H9 (cell line): ENCODE data around the gene ANKRD23. TPM values are rescaled to one million over a fixed set of nuclear protein-coding genes. Genes with fewer than 3 reads are reported as not detected.

Experiments
- DNase-seq: peaks from one replicate; pipeline ENCODE4 v3.0.0-alpha.2; 2017
- H2AFZ ChIP-seq: one replicate; pipeline ENCODE4 v1.6.1; 2013; ENCODE audit warnings: mild to moderate bottlenecking, low read length, control low read depth, moderate library complexity
- H2AK5ac ChIP-seq: 2 replicates; pipeline ENCODE4 v1.6.1; 2013; ENCODE audit warnings: low read length, control low read depth, mixed read lengths; ENCODE audit not compliant: insufficient read length
- H2BK120ac ChIP-seq: one replicate; pipeline ENCODE4 v1.6.1; 2013; ENCODE audit warnings: low read depth, mild to moderate bottlenecking, low read length, control low read depth, inconsistent platforms; ENCODE audit not compliant: poor library complexity, severe bottlenecking
- H2BK12ac ChIP-seq: 2 replicates; pipeline ENCODE4 v1.6.1; 2013; ENCODE audit warnings: low read length, control low read depth, mixed read lengths, low read depth; ENCODE audit not compliant: insufficient read length
- H2BK15ac ChIP-seq: 2 replicates; pipeline ENCODE4 v1.6.1; 2013; ENCODE audit warnings: low read depth, low read length, control low read depth
- H2BK20ac ChIP-seq: one replicate; pipeline ENCODE4 v1.6.1; 2013; ENCODE audit warnings: low read depth, mild to moderate bottlenecking, low read length, control low read depth, inconsistent platforms; ENCODE audit not compliant: poor library complexity, severe bottlenecking
- H2BK5ac ChIP-seq: 2 replicates; pipeline ENCODE4 v1.6.1; 2013; ENCODE audit warnings: low read length, control low read depth, mixed read lengths; ENCODE audit not compliant: insufficient read length
- H3K14ac ChIP-seq: 2 replicates; pipeline ENCODE4 v1.6.1; 2013; ENCODE audit warnings: low read length, control low read depth; ENCODE audit not compliant: insufficient read depth
- H3K18ac ChIP-seq: 2 replicates; pipeline ENCODE4 v1.6.1; 2013; ENCODE audit warnings: low read depth, mild to moderate bottlenecking, mixed read lengths, low read length, control low read depth; ENCODE audit not compliant: insufficient read length
- H3K23ac ChIP-seq: 2 replicates; pipeline ENCODE4 v1.6.1; 2013; ENCODE audit warnings: low read length, control low read depth, mixed read lengths, low read depth; ENCODE audit not compliant: insufficient read length
- H3K23me2 ChIP-seq: 2 replicates; pipeline ENCODE4 v1.6.1; 2013; ENCODE audit warnings: low read depth, mild to moderate bottlenecking, mixed read lengths, low read length, control low read depth; ENCODE audit not compliant: insufficient read length, poor library complexity, severe bottlenecking
- H3K27ac ChIP-seq: 2 replicates; pipeline ENCODE4 v1.5.1; 2013; ENCODE audit warnings: low read length, control low read depth, mixed read lengths, low read depth; ENCODE audit not compliant: insufficient read length
- H3K27me3 ChIP-seq: 2 replicates; pipeline ENCODE4 v1.6.1; 2013; ENCODE audit warnings: low read length, control low read depth, inconsistent platforms; ENCODE audit not compliant: insufficient read depth
- H3K4ac ChIP-seq: 2 replicates; pipeline ENCODE4 v1.6.1; 2013; ENCODE audit warnings: low read depth, mild to moderate bottlenecking, control low read depth, inconsistent platforms, low read length, moderate library complexity
- H3K4me1 ChIP-seq: 2 replicates; pipeline ENCODE4 v1.6.1; 2013; ENCODE audit warnings: low read length, control low read depth, inconsistent platforms; ENCODE audit not compliant: insufficient read depth
- H3K4me2 ChIP-seq: 2 replicates; pipeline ENCODE4 v1.6.1; 2013; ENCODE audit warnings: low read length, control low read depth, mixed read lengths; ENCODE audit not compliant: insufficient read length, insufficient read depth
- H3K56ac ChIP-seq: 2 replicates; pipeline ENCODE4 v1.6.1; 2013; ENCODE audit warnings: low read depth, mild to moderate bottlenecking, mixed read lengths, low read length, control low read depth; ENCODE audit not compliant: insufficient read length
- H3K79me1 ChIP-seq: 2 replicates; pipeline ENCODE4 v1.6.1; 2013; ENCODE audit warnings: low read depth, mild to moderate bottlenecking, moderate library complexity, low read length, control low read depth, inconsistent platforms; ENCODE audit not compliant: insufficient read depth, poor library complexity, severe bottlenecking
- H3K79me2 ChIP-seq: 2 replicates; pipeline ENCODE4 v1.6.1; 2013; ENCODE audit warnings: low read length, control low read depth, inconsistent platforms; ENCODE audit not compliant: insufficient read depth
- H3K9ac ChIP-seq: 2 replicates; pipeline ENCODE4 v1.6.1; 2013; ENCODE audit warnings: low read length, control low read depth, mixed read lengths; ENCODE audit not compliant: insufficient read length; ENCODE audit errors: extremely low read depth
- H3K9me3 ChIP-seq: one replicate; pipeline ENCODE4 v1.6.1; 2013; ENCODE audit warnings: low read depth, low read length, inconsistent platforms; ENCODE audit not compliant: control insufficient read depth
- H3T11ph ChIP-seq: one replicate; pipeline ENCODE4 v1.6.1; 2013; ENCODE audit warnings: mild to moderate bottlenecking, low read length, control low read depth, inconsistent platforms
- H4K20me1 ChIP-seq: one replicate; pipeline ENCODE4 v1.6.1; 2013; ENCODE audit not compliant: control insufficient read depth, insufficient read length, insufficient read depth
- H4K5ac ChIP-seq: 2 replicates; pipeline ENCODE4 v1.6.1; 2013; ENCODE audit warnings: low read depth, mild to moderate bottlenecking, mixed read lengths, low read length, control low read depth; ENCODE audit not compliant: insufficient read length
- H4K8ac ChIP-seq: replicated peaks from 2 replicates; pipeline ENCODE4 v1.6.1; 2013; ENCODE audit warnings: low read length, control low read depth, mixed read lengths, low read depth; ENCODE audit not compliant: insufficient read length
- H4K91ac ChIP-seq: 2 replicates; pipeline ENCODE4 v1.6.1; 2013; ENCODE audit warnings: low read depth, mild to moderate bottlenecking, moderate library complexity, mixed read lengths, low read length, control low read depth; ENCODE audit not compliant: insufficient read length
- H3K27ac Mint-ChIP-seq, 3 experiments: 2 replicates in 2 of 3; 3 replicates in 1 of 3; pipeline ENCODE4 v1.8.0; 2020 to 2021; ENCODE audit warnings: mixed read lengths in 3 of 3, mild to moderate bottlenecking in 1 of 3, moderate library complexity in 1 of 3
- H3K27me3 Mint-ChIP-seq: 2 replicates; pipeline ENCODE4 v1.8.0; 2021; ENCODE audit warnings: low read depth, mild to moderate bottlenecking, moderate library complexity, mixed read lengths
- H3K36me3 Mint-ChIP-seq, 3 experiments: 2 replicates in 2 of 3; 3 replicates in 1 of 3; pipeline ENCODE4 v1.8.0; 2020 to 2021; ENCODE audit warnings: low read depth in 3 of 3, mixed read lengths in 3 of 3; ENCODE audit not compliant: insufficient read depth in 1 of 3
- H3K4me1 Mint-ChIP-seq, 2 experiments: 2 replicates each; pipeline ENCODE4 v1.8.0; 2020; ENCODE audit warnings: mixed read lengths in 2 of 2
- H3K4me3 Mint-ChIP-seq, 2 experiments: 2 replicates in 1 of 2; 3 replicates in 1 of 2; pipeline ENCODE4 v1.8.0; 2020 to 2021; ENCODE audit warnings: mild to moderate bottlenecking in 2 of 2, mixed read lengths in 2 of 2, moderate library complexity in 1 of 2
- H3K9me3 Mint-ChIP-seq, 2 experiments: 2 replicates in 1 of 2; 3 replicates in 1 of 2; pipeline ENCODE4 v1.8.0; 2020; ENCODE audit warnings: mild to moderate bottlenecking in 2 of 2, mixed read lengths in 2 of 2, moderate library complexity in 1 of 2
- WGBS: extraction: QIAGEN DNeasy Blood & Tissue Kit; methylation state at CpG from one replicate; pipeline ENCODE4 v1.1.7; 2013; ENCODE audit warnings: missing lambda C conversion rate, low lambda C conversion rate, mixed read lengths; ENCODE audit not compliant: insufficient read length; ENCODE audit errors: extremely low coverage; 5-methylcytosine and 5-hydroxymethylcytosine counted together
- total RNA-seq: library from RNA; stranded (reverse); gene quantifications from 2 replicates; pipeline ENCODE4 v1.2.1, GENCODE V29; 2021
- TF ChIP-seq, protein P1 (sequence below): fragments of 200-600 bp; sonication (generic); conservative IDR thresholded peaks from 3 replicates; pipeline ENCODE4 v1.8.0; 2021; ENCODE audit warnings: antibody characterized with exemption, mild to moderate bottlenecking

ANKRD23 gene
- total RNA-seq, 1 experiment from 2014 or later: 2.4 TPM

DNA sequence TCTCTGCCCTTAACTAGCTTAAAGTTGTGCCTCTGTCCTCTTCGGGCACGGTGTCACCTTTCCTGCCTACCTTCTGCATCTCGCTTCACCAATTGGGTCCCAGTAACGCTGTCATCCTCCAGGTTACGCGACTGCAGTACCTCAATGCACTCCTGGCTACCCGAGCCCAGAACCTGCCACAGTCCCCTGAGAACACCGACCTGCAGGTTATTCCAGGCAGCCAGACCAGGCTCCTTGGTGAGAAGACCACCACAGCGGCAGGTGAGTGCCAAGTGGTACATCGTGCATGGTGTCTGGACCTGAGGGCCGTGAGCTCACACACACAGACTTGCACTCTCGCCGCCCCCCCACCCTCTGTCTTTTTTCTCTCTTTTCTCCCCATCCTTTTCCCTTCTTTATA lies 14.9 kb downstream of the ANKRD23 start:
- no peak overlapping the region for H3K9ac ChIP-seq
- no peaks in the 10 kb centered on the region for H3K9me3 ChIP-seq
- H4K20me1 ChIP-seq: no peaks in the 10 kb centered on the region
- no peaks in the 10 kb centered on the region for H3K9me3 Mint-ChIP-seq
- H2BK120ac ChIP-seq: no peak overlapping the region
- WGBS: no CpG with 5 or more reads among the region's 13 CpGs
- peaks cover 4% of the 10 kb centered on the region for H3K79me1 ChIP-seq
- H3T11ph ChIP-seq: no peak overlapping the region
- no peaks in the 10 kb centered on the region for H3K23me2 ChIP-seq
- H4K91ac ChIP-seq: no peak overlapping the region
- H3K4me1 ChIP-seq: no peaks in the 10 kb centered on the region
- H3K56ac ChIP-seq: no peak overlapping the region
- H4K5ac ChIP-seq: no peak overlapping the region
- no peak overlapping the region for H2AK5ac ChIP-seq
- H3K23ac ChIP-seq: no peak overlapping the region
- no peak overlapping the region for H3K14ac ChIP-seq
- H2BK5ac ChIP-seq: no peak overlapping the region
- H3K36me3 Mint-ChIP-seq: peaks cover 39 to 80% (median 70%) of the 10 kb centered on the region in 3 experiments
- no peak overlapping the region for H2BK15ac ChIP-seq
- H3K27ac ChIP-seq: no peak overlapping the region
- H3K79me2 ChIP-seq: no peaks in the 10 kb centered on the region
- TF ChIP-seq, protein P1, sequence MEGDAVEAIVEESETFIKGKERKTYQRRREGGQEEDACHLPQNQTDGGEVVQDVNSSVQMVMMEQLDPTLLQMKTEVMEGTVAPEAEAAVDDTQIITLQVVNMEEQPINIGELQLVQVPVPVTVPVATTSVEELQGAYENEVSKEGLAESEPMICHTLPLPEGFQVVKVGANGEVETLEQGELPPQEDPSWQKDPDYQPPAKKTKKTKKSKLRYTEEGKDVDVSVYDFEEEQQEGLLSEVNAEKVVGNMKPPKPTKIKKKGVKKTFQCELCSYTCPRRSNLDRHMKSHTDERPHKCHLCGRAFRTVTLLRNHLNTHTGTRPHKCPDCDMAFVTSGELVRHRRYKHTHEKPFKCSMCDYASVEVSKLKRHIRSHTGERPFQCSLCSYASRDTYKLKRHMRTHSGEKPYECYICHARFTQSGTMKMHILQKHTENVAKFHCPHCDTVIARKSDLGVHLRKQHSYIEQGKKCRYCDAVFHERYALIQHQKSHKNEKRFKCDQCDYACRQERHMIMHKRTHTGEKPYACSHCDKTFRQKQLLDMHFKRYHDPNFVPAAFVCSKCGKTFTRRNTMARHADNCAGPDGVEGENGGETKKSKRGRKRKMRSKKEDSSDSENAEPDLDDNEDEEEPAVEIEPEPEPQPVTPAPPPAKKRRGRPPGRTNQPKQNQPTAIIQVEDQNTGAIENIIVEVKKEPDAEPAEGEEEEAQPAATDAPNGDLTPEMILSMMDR: no peak
- H3K18ac ChIP-seq: no peak overlapping the region
- no peak overlapping the region for H2BK12ac ChIP-seq
- H3K27me3 ChIP-seq: no peaks in the 10 kb centered on the region
- H2BK20ac ChIP-seq: no peak overlapping the region
- no peak overlapping the region for H2AFZ ChIP-seq
- no peak overlapping the region for H4K8ac ChIP-seq
- H3K4me2 ChIP-seq: no peak overlapping the region
- H3K27me3 Mint-ChIP-seq: no peaks in the 10 kb centered on the region
- peaks cover 21 to 22% of the 10 kb centered on the region in 2 experiments for H3K4me1 Mint-ChIP-seq
- H3K4ac ChIP-seq: no peak overlapping the region
- DNase-seq: no peak
- H3K4me3 Mint-ChIP-seq: no peak overlapping the region
- no peak overlapping the region for H3K27ac Mint-ChIP-seq
